OCI-LY7 (cell line): ENCODE results near the gene SCNN1B. TPM values are rescaled to one million over a fixed set of nuclear protein-coding genes. Genes with fewer than 3 reads are reported as not detected.

Experiments
- BruUV-seq: library from RNA; stranded (reverse); fragments of 400-500 nt; replicated peaks from 2 replicates; lab custom pipeline; 2021; lab: Mats Ljungman, UMichigan
- CTCF ChIA-PET: fragments of 300-600 bp; sonication (Branson Sonifier 250); formaldehyde crosslinking; loops from one replicate; lab custom pipeline; 2022; ENCODE audit warnings: antibody characterized with exemption; ENCODE audit not compliant: unreplicated experiment; lab: Charles Lee
- POLR2A ChIA-PET: fragments of 300-600 bp; sonication (Branson Sonifier 250); formaldehyde crosslinking; loops from one replicate; lab custom pipeline; 2022; ENCODE audit warnings: antibody characterized with exemption; lab: Charles Lee
- DNase-seq: peaks from one replicate; pipeline ENCODE4 v3.0.0-alpha.2; 2015; ENCODE audit warnings: low spot score
- H2AFZ ChIP-seq: fragments of 200-600 bp; sonication (generic), shearing (Covaris generic); 2 replicates; pipeline ENCODE4 v1.6.1; 2014; ENCODE audit warnings: mild to moderate bottlenecking, antibody characterized with exemption, low read length, moderate library complexity
- H3K27ac ChIP-seq: fragments of 200-600 bp; sonication (generic); 2 replicates; pipeline ENCODE4 v1.5.1; 2014; ENCODE audit warnings: mixed run types, low read depth, mild to moderate bottlenecking, moderate library complexity, low read length, inconsistent platforms; ENCODE audit not compliant: poor library complexity, severe bottlenecking
- H3K36me3 ChIP-seq: fragments of 200-600 bp; sonication (generic); 2 replicates; pipeline ENCODE4 v1.6.1; 2014; ENCODE audit warnings: mild to moderate bottlenecking, antibody characterized with exemption, low read length, moderate library complexity, mixed read lengths; ENCODE audit not compliant: insufficient read depth
- H3K4me1 ChIP-seq: fragments of 200-600 bp; sonication (generic); 2 replicates; pipeline ENCODE4 v1.5.1; 2014; ENCODE audit warnings: mild to moderate bottlenecking, low read length; ENCODE audit not compliant: insufficient read depth, poor library complexity, severe bottlenecking
- H3K4me2 ChIP-seq: fragments of 200-600 bp; sonication (generic); 2 replicates; pipeline ENCODE4 v1.6.1; 2014; ENCODE audit warnings: mild to moderate bottlenecking, low read length
- H3K4me3 ChIP-seq: fragments of 200-600 bp; sonication (generic); 2 replicates; pipeline ENCODE4 v1.5.1; 2014; ENCODE audit warnings: mild to moderate bottlenecking, low read depth, low read length; ENCODE audit not compliant: poor library complexity, severe bottlenecking
- H3K79me2 ChIP-seq: fragments of 200-600 bp; sonication (generic); 2 replicates; pipeline ENCODE4 v1.6.1; 2016; ENCODE audit warnings: low read depth, mild to moderate bottlenecking, low read length, moderate library complexity, mixed read lengths; ENCODE audit not compliant: insufficient read depth
- H3K9me2 ChIP-seq: fragments of 200-600 bp; sonication (generic); 2 replicates; pipeline ENCODE4 v1.6.1; 2016; ENCODE audit warnings: mild to moderate bottlenecking, low read length, mixed read lengths; ENCODE audit not compliant: insufficient read depth
- H3K9me3 ChIP-seq: fragments of 200-600 bp; sonication (generic); 2 replicates; pipeline ENCODE4 v1.6.1; 2014; ENCODE audit warnings: mild to moderate bottlenecking, mixed run types, low read length, mixed read lengths
- H4K20me1 ChIP-seq: fragments of 200-600 bp; sonication (generic); 2 replicates; pipeline ENCODE4 v1.6.1; 2014; ENCODE audit warnings: mild to moderate bottlenecking, antibody characterized with exemption, low read length, moderate library complexity, mixed read lengths; ENCODE audit not compliant: insufficient read depth
- EZH2phosphoT487 ChIP-seq: fragments of 200-600 bp; sonication (generic); IDR thresholded peaks from 2 replicates; pipeline ENCODE4 v1.6.1; 2018; ENCODE audit warnings: low read depth, borderline replicate concordance, mild to moderate bottlenecking, mixed run types, antibody characterized with exemption, low read length, moderate library complexity, mixed read lengths
- intact Hi-C: fragments of 100-400 bp; cut with micrococcal nuclease; formaldehyde crosslinking; loops from one replicate; pipeline ENCODE4 v1.10.0; 2022; ENCODE audit not compliant: unreplicated experiment
- total RNA-seq, 2 experiments: library from RNA; depleted of rRNA in 1 of 2; stranded (reverse); fragments of >200 nt in 1 of 2; shearing (Covaris generic) in 1 of 2; gene quantifications; 2 replicates each; pipeline ENCODE4 v1.2.3, GENCODE V29; 2014 to 2022
- TF ChIP-seq, protein P1 (sequence below): fragments of 200-600 bp; sonication (generic); conservative IDR thresholded peaks from 2 replicates; pipeline ENCODE4 v1.5.1; 2014; ENCODE audit warnings: mild to moderate bottlenecking, antibody characterized with exemption, low read length, moderate library complexity, mixed read lengths

The SCNN1B gene
- total RNA-seq, 2 experiments from 2014 or later, result 0.23 TPM; not detected in 1

DNA sequence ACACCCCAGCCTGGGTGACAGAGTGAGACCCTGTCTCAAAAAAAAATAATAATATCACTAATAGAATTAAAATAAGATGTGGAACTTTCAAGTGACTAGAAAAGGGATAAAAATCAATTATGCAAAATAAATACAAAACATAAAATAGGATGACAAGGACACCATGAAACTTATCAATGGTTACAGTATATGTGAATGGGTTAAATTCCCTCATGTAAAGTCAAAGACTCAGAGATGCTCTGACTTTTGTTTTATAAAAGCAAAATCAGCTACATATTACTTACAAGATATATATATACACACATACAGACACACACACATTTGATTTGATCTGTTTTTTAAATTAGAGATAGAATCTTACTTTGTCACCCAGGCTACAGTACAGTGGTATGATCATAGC is 33.5 kb upstream of the SCNN1B start:
- Histone ChIP-seq H3K9me3 (0 out of 2 replicates have a peak, but pooled peaks cover 5% of the 10 kb centered on the region), H3K4me2 (no peak overlapping the region), H4K20me1 (no peaks in the 10 kb centered on the region), H3K4me1 (no peaks in the 10 kb centered on the region), H3K36me3 (no peaks in the 10 kb centered on the region), H2AFZ (no peak overlapping the region), H3K4me3 (no peak overlapping the region), H3K9me2 (no peaks in the 10 kb centered on the region), H3K79me2 (no peaks in the 10 kb centered on the region), H3K27ac (no peak overlapping the region)
- DNase-seq, result no peak
- BruUV-seq, result no TSS peak
- ChIA-PET CTCF (no interaction called here), POLR2A (interaction anchor here (0.6 to 1.3 kb wide), 3 partner anchors 7 to 56 kb away, joined by 3 to 4 read pairs (median 4); no protein-coding TSS in a partner anchor)
- TF ChIP-seq, protein P1, sequence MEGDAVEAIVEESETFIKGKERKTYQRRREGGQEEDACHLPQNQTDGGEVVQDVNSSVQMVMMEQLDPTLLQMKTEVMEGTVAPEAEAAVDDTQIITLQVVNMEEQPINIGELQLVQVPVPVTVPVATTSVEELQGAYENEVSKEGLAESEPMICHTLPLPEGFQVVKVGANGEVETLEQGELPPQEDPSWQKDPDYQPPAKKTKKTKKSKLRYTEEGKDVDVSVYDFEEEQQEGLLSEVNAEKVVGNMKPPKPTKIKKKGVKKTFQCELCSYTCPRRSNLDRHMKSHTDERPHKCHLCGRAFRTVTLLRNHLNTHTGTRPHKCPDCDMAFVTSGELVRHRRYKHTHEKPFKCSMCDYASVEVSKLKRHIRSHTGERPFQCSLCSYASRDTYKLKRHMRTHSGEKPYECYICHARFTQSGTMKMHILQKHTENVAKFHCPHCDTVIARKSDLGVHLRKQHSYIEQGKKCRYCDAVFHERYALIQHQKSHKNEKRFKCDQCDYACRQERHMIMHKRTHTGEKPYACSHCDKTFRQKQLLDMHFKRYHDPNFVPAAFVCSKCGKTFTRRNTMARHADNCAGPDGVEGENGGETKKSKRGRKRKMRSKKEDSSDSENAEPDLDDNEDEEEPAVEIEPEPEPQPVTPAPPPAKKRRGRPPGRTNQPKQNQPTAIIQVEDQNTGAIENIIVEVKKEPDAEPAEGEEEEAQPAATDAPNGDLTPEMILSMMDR, result no peak
- no peak for TF ChIP-seq EZH2phosphoT487
- intact Hi-C loops, result no loop called here

DNA sequence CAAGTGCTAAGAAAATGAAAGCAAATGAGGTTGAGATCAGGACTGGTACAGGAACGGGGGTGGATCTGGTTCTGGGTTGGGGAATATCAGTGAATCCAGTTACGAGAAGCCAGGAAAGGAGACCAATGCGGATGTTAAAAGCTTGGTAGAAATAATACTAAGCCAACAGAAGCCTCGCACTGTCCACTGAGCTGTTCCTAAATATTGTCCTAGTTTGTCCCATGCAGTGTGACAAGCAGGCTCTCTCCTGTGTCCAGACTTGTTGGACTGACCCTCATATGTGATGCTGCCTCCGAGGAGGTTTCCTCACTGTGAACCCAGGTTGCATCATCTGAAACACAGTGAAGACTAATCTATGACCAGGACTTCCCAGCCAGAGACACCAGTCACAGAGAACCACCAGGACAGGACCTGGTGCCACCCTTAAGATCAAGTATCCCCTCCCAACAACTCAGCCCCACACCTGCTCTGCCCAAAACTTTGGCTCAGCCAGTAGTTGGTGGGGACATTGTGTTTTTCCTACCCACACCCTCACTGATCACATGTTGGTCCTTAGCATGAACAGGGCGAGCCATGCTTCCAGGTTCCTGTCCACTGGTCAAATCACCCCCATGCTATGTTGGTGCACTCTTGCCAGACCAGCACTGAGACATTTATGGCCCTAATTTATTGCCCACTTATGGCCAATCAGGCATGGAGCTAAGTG is 32.7 kb upstream of the SCNN1B start:
- no peaks in the 10 kb centered on the region for H4K20me1 ChIP-seq
- no peaks in the 10 kb centered on the region for H3K79me2 ChIP-seq
- H3K9me3 ChIP-seq, result 0 out of 2 replicates have a peak, but pooled peaks cover 5% of the 10 kb centered on the region
- no peak overlapping the region for H3K4me2 ChIP-seq
- TF ChIP-seq, protein P1, result no peak
- no peak for TF ChIP-seq EZH2phosphoT487
- no peak overlapping the region for H3K4me3 ChIP-seq
- no peak for DNase-seq
- intact Hi-C loops, result no loop called here
- ChIA-PET CTCF (no interaction called here), POLR2A (interaction anchor here (1.3 kb wide), 1 partner anchor 19 kb away, joined by 3 read pairs; no protein-coding TSS in a partner anchor)
- no peak overlapping the region for H3K27ac ChIP-seq
- no peaks in the 10 kb centered on the region for H3K9me2 ChIP-seq
- H3K4me1 ChIP-seq, result no peaks in the 10 kb centered on the region
- H2AFZ ChIP-seq, result no peak overlapping the region
- no peaks in the 10 kb centered on the region for H3K36me3 ChIP-seq
- BruUV-seq, result no TSS peak

DNA sequence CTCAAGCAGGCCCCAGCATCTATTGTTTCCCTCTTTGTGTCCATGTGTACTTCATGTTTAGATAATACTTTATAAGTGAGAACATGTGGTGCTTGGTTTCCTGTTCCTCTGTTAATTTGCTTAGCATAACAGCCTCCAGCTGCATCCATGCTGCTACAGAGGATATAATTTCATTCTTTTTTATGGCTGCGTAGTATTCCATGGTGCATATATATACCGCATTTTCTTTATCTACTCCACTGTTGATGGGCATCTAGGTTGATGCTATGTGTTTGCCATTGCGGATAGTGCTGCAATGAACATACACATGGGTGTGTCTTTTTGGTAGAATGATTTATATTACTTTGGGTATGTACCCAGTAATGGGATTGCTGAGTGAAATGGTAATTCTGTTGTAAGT is 31.4 kb upstream of the SCNN1B start:
- Histone ChIP-seq H3K36me3 (no peaks in the 10 kb centered on the region), H2AFZ (no peak overlapping the region), H3K27ac (no peak overlapping the region), H3K9me2 (no peaks in the 10 kb centered on the region), H3K79me2 (no peaks in the 10 kb centered on the region), H3K9me3 (0 out of 2 replicates have a peak, but pooled peaks cover 5% of the 10 kb centered on the region), H4K20me1 (no peaks in the 10 kb centered on the region), H3K4me1 (no peaks in the 10 kb centered on the region), H3K4me2 (no peak overlapping the region), H3K4me3 (no peak overlapping the region)
- no peak for TF ChIP-seq EZH2phosphoT487
- TF ChIP-seq, protein P1, result no peak
- DNase-seq, result no peak
- no TSS peak for BruUV-seq
- intact Hi-C loops, result no loop called here
- POLR2A ChIA-PET, result no interaction called here
- CTCF ChIA-PET, result no interaction called here
